SJCRH30 (cell line): ENCODE data around the gene SUSD5. TPM values are rescaled to one million over a fixed set of nuclear protein-coding genes. Genes with fewer than 3 reads are reported as not detected.
"Not testable (repeated sequence)": the region's sequence is repeated elsewhere in the genome, so short reads cannot be mapped to it uniquely, and the experiment has no call there.

ENCODE experiments used
- DNase-seq, 2 experiments: peaks; one replicate each; pipeline ENCODE4 v3.0.0-alpha.2; 2015 to 2020
- H3K27ac ChIP-seq: fragments of 250-450 bp; sonication (Bioruptor Pico); 2 replicates; pipeline ENCODE4 v1.5.1; 2020; ENCODE audit warnings: mild to moderate bottlenecking, moderate library complexity
- H3K27me3 ChIP-seq: fragments of 250-450 bp; sonication (Bioruptor Pico); 2 replicates; pipeline ENCODE4 v1.5.1; 2020; ENCODE audit warnings: mild to moderate bottlenecking, moderate library complexity
- H3K36me3 ChIP-seq: fragments of 250-450 bp; sonication (Bioruptor Pico); 2 replicates; pipeline ENCODE4 v1.5.1; 2020; ENCODE audit warnings: mild to moderate bottlenecking, moderate library complexity
- H3K4me1 ChIP-seq: fragments of 250-450 bp; sonication (Bioruptor Pico); 2 replicates; pipeline ENCODE4 v1.5.1; 2020; ENCODE audit warnings: mild to moderate bottlenecking, moderate library complexity
- H3K4me3 ChIP-seq: fragments of 250-450 bp; sonication (Bioruptor Pico); 2 replicates; pipeline ENCODE4 v1.5.1; 2020; ENCODE audit warnings: mild to moderate bottlenecking, moderate library complexity
- H3K9me3 ChIP-seq: fragments of 250-450 bp; sonication (Bioruptor Pico); replicated peaks from 2 replicates; pipeline ENCODE4 v1.5.1; 2020; ENCODE audit warnings: mild to moderate bottlenecking, moderate library complexity
- total RNA-seq: library from RNA; depleted of rRNA; stranded (reverse); fragments of >200 nt; shearing (Covaris generic); gene quantifications from 2 replicates; pipeline ENCODE4 v1.2.3, GENCODE V29; 2014

The SUSD5 gene
- total RNA-seq, 1 experiment from 2014 or later: 14.8 TPM

DNA sequence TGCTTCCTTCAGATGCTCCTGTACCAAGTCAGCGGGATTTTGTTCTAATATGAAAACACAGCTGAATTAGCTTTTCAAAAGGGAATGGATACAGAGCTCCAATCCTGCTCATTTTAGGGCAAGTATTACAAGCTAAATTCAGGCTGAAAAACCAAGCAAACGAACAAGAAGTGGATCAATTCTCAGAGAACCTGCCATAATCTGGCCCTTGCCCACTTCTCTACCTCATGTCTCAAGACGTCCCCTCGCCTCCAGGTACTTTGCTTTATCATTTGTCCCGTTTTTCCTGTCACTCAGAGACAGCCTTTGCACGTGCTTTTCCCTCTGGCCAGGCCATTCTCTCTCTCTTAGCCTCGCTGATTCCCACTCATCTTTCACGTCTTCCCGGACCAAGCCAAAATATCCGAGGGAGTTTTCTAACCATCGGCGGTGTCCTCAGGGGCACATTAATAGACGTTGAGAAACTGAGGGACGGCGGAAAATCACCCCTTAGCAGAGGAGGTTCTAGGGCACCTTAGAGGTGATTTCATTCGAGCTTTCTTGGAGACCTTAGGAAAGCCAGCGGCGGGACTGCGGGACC, 654 bp downstream of the SUSD5 start:
- H3K9me3 ChIP-seq: no peaks in the 10 kb centered on the region
- peak; percentile 9 to 45 for DNase-seq
- H3K36me3 ChIP-seq: no peaks in the 10 kb centered on the region
- H3K4me1 ChIP-seq: no peaks in the 10 kb centered on the region; the same call in 1 of the 2 replicates
- H3K27ac ChIP-seq: peak overlapping the region; percentile 57
- H3K27me3 ChIP-seq: no peaks in the 10 kb centered on the region
- peak overlapping the region; percentile 83 for H3K4me3 ChIP-seq

- H3K9me3 ChIP-seq: no peaks in the 10 kb centered on the region
- no peaks in the 10 kb centered on the region; the same call in 1 of the 2 replicates for H3K4me1 ChIP-seq
- no peaks in the 10 kb centered on the region for H3K27me3 ChIP-seq
- no peak overlapping the region for H3K4me3 ChIP-seq
- no peaks in the 10 kb centered on the region for H3K36me3 ChIP-seq
- no peak for DNase-seq
- no peak overlapping the region for H3K27ac ChIP-seq
Observed at GRCh38 chr3:33215739-33216138, 2.9 kb downstream of the SUSD5 start.

DNA sequence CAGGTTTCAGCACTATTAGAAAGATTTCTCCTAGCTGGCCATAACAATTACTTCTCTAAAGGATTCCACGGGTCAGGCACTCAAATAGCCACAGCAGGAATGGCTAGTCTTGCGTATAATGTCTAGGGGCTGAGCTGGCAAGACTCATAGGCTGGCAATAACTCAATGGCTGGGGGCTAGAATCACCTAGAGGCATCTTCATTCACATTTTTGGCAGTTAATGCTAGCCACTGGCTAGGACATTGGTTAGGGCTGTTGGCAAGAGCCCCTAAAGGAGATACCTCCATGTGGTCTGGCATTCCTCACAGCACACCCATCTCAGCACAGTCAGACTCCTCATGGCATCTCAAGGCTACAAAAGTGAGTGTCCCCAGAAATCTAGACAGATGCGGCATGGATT, 6.2 kb downstream of the SUSD5 start:
- no peak for DNase-seq
- no peaks in the 10 kb centered on the region for H3K27me3 ChIP-seq
- no peaks in the 10 kb centered on the region for H3K4me1 ChIP-seq
- no peak overlapping the region for H3K27ac ChIP-seq
- H3K9me3 ChIP-seq: no peaks in the 10 kb centered on the region
- peaks cover 8% of the 10 kb centered on the region; the same call in 1 of the 2 replicates for H3K36me3 ChIP-seq
- H3K4me3 ChIP-seq: no peak overlapping the region

GRCh38 chr3:33211444-33211843, 7.2 kb downstream of the SUSD5 start:
- DNase-seq: peak in 1 of 2 experiments; percentile 24
- no peaks in the 10 kb centered on the region for H3K9me3 ChIP-seq
- H3K4me3 ChIP-seq: no peak overlapping the region
- H3K27me3 ChIP-seq: no peaks in the 10 kb centered on the region
- no peaks in the 10 kb centered on the region for H3K4me1 ChIP-seq
- H3K27ac ChIP-seq: no peak overlapping the region; the same call in 1 of the 2 replicates
- H3K36me3 ChIP-seq: peaks cover 8% of the 10 kb centered on the region; the same call in 1 of the 2 replicates

GRCh38 chr3:33209357-33209756, 9.3 kb downstream of the SUSD5 start:
- DNase-seq: no peak
- H3K27ac ChIP-seq: no peak overlapping the region
- H3K4me3 ChIP-seq: no peak overlapping the region
- no peaks in the 10 kb centered on the region for H3K9me3 ChIP-seq
- H3K36me3 ChIP-seq: peaks cover 8% of the 10 kb centered on the region; the same call in 1 of the 2 replicates
- no peaks in the 10 kb centered on the region for H3K27me3 ChIP-seq
- no peaks in the 10 kb centered on the region for H3K4me1 ChIP-seq

DNA sequence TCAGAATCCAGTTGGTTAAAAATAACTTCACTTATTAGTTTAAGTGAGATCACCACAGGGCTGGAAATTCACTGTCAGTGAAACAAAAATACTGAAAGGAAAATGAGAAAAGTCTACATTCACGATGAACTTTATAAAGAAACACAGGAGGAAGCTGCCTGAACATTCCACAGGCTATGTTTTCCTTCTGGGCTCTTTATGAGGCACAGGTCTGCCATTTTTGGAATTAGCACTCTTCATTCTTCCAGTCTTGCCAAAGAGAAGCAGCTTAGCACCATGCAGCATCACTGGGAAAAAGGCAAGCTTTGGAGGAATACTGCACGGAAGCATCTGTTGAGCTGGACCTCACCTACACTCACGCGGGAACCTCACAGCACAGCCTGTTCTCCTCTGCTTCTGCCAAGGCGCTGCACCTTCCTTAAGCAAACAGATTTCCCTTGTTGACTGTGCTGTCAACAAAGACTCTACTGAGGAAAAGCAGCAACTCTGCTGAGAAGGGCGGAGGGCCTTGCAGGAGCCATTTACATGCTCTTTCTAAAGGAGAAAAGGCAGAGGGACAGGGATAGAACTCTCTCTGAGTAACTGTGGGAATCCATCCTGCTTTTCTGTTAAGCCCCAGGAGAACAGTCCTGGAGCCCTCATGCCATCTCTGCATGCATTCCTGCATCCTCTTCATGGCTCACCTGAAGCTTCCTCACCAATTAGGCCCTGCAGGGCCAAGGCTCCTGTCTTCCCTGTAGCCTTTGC, 15.7 kb downstream of the SUSD5 start:
- no peak for DNase-seq
- no peak overlapping the region for H3K4me3 ChIP-seq
- H3K4me1 ChIP-seq: no peaks in the 10 kb centered on the region
- no peaks in the 10 kb centered on the region for H3K27me3 ChIP-seq
- H3K27ac ChIP-seq: no peak overlapping the region
- no peaks in the 10 kb centered on the region for H3K9me3 ChIP-seq
- no peaks in the 10 kb centered on the region for H3K36me3 ChIP-seq

- Histone ChIP-seq H3K27ac (no peak overlapping the region), H3K36me3 (no peaks in the 10 kb centered on the region), H3K27me3 (no peaks in the 10 kb centered on the region), H3K4me3 (no peak overlapping the region), H3K4me1 (no peaks in the 10 kb centered on the region), H3K9me3 (no peaks in the 10 kb centered on the region)
- no peak for DNase-seq
Observed at GRCh38 chr3:33201195-33201594, 17.4 kb downstream of the SUSD5 start.

DNA sequence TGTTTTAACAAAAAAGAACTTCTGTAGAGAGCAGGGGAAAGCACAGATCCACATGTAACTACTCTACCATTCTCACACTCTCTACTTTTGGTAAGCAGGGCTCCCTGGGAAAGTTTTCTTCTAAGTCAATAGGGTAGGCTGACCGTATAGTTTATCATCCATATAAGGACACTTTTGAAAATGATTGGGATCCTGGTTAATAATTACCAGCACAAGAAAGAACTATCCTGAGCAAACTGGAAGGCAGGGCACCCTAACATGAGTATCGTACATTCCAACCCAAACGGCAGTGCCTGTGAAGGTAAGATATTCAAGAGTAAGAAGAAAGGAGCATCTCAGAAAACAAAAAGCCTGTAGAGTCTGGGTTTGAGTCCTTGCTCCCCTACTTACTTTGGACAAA, 22.1 kb downstream of the SUSD5 start:
- no peak for DNase-seq
- Histone ChIP-seq H3K27ac (no peak overlapping the region), H3K9me3 (no peaks in the 10 kb centered on the region), H3K36me3 (no peaks in the 10 kb centered on the region), H3K4me1 (0 out of 2 replicates have a peak, but pooled peaks cover 3% of the 10 kb centered on the region), H3K4me3 (no peak overlapping the region), H3K27me3 (no peaks in the 10 kb centered on the region)

DNA sequence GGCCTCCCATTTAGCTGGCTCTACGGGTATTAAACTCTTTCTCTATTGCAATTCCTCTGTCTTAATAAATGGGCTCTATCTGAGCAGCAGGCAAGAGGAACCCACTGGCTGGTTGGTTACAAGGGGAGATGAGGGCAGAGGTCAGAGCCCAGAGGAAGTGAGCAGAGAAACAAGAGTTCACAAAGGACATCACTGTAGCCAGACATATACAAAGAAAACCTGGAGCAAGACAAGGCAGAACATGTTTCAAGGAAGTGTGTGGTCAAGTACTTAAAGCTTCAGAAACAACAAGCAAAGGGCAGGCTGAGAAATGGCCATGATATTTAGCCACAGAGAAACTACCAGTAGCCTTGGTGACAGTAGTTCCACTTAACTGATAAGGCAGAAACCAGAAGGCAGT, 24.3 kb downstream of the SUSD5 start:
- H3K9me3 ChIP-seq: no peaks in the 10 kb centered on the region
- DNase-seq: no peak

DNA sequence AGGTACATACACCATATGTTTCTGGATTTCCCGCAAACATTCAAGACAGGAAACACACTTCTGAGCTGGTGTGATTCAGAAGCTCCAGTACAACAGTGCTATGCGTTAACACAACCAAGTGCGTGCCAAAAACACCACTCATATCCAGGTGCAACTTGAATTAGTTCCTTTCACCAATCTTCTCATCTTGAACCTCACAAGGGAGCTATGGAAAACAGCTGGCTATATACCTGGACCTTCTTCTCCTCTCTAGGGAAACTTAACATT, 31.3 kb downstream of the SUSD5 start:
- Histone ChIP-seq H3K27me3 (no peaks in the 10 kb centered on the region), H3K27ac (no peak overlapping the region), H3K36me3 (no peaks in the 10 kb centered on the region), H3K9me3 (no peaks in the 10 kb centered on the region), H3K4me3 (no peak overlapping the region), H3K4me1 (no peaks in the 10 kb centered on the region)
- DNase-seq: no peak

More for the DNA sequence above, 24.3 kb downstream of the SUSD5 start:
- 0 out of 2 replicates have a peak, but pooled peaks cover 3% of the 10 kb centered on the region for H3K4me1 ChIP-seq
- H3K4me3 ChIP-seq: no peak overlapping the region
- no peak overlapping the region for H3K27ac ChIP-seq
- no peaks in the 10 kb centered on the region for H3K27me3 ChIP-seq
- H3K36me3 ChIP-seq: no peaks in the 10 kb centered on the region

GRCh38 chr3:33186524-33187367, 31.9 kb downstream of the SUSD5 start:
- Histone ChIP-seq H3K36me3 (no peaks in the 10 kb centered on the region), H3K27ac (no peak overlapping the region), H3K27me3 (no peaks in the 10 kb centered on the region), H3K4me1 (peaks cover 4% of the 10 kb centered on the region), H3K4me3 (no peak overlapping the region), H3K9me3 (no peaks in the 10 kb centered on the region)
- no peak for DNase-seq

DNA sequence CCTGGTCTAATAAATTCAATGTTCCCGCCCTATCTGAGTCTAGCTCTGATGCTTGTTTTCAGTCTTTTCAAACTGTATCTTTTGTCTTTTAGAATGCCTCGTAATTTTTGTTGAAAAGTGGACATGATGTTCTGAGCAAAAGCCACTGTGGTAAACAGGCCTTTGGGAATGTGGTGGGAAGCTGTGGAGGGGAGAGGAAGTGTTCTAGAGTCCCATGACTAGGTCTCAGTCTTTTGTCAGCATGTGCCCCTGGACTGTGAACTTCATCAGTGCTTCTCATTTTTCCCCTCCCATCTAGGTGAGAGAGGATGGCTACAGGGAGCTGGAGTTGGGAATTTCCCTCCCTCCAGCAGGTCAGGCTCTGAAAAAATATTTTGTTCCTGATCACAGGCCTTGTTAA, 33.7 kb downstream of the SUSD5 start:
- Histone ChIP-seq H3K4me3 (no peak overlapping the region), H3K27ac (no peak overlapping the region), H3K27me3 (no peaks in the 10 kb centered on the region), H3K4me1 (peaks cover 8% of the 10 kb centered on the region), H3K9me3 (no peaks in the 10 kb centered on the region), H3K36me3 (no peaks in the 10 kb centered on the region)
- DNase-seq: no peak

GRCh38 chr3:33181641-33182040, 37.0 kb downstream of the SUSD5 start:
- DNase-seq, H3K4me1 ChIP-seq, H3K27me3 ChIP-seq, H3K36me3 ChIP-seq, H3K4me3 ChIP-seq, H3K9me3 ChIP-seq: not testable (repeated sequence)
- H3K27ac ChIP-seq: peak overlapping the region; percentile 33

DNA sequence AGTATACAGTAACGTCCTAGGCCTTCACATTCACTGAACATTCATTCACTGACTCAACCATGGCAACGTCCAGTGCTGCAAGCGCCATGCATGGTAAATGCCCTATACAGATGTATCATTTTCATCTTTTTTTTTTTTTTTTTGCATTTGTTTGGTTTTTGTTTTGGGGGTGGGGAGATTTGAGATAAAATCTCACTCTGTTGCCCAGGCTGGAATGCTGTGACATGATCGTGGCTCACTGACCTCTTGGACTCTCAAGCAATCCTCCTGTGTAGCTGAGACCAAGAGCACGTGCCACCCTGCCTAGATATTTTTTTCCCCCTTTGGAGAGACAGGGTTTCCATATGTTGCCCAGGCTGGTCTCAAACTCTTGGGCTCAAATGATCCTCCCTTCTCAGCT, 37.4 kb downstream of the SUSD5 start:
- Histone ChIP-seq H3K4me1 (peaks cover 8% of the 10 kb centered on the region), H3K27ac (peak overlapping the region; percentile 33; the same call in 1 of the 2 replicates), H3K4me3 (no peak overlapping the region), H3K9me3 (no peaks in the 10 kb centered on the region), H3K36me3 (no peaks in the 10 kb centered on the region), H3K27me3 (no peaks in the 10 kb centered on the region)
- no peak for DNase-seq

GRCh38 chr3:33179132-33179531, 39.5 kb downstream of the SUSD5 start:
- Histone ChIP-seq H3K4me3 (no peak overlapping the region), H3K36me3 (no peaks in the 10 kb centered on the region), H3K9me3 (no peaks in the 10 kb centered on the region), H3K27ac (no peak overlapping the region), H3K27me3 (no peaks in the 10 kb centered on the region), H3K4me1 (peaks cover 8% of the 10 kb centered on the region)
- DNase-seq: no peak
